Astrocyte (in vitro differentiated cells and primary cell): ENCODE results near the gene ERO1B.
"Not testable (repeated sequence)": the region's sequence is repeated elsewhere in the genome, so short reads cannot be mapped to it uniquely, and the experiment has no call there.

Experiments used
- CTCF ChIP-seq: IDR thresholded peaks from 2 replicates; pipeline ENCODE4 v1.5.1; 2011; ENCODE audit warnings: low read depth, mild to moderate bottlenecking, inconsistent platforms, low read length, moderate library complexity; ENCODE audit not compliant: insufficient read depth
- EZH2 ChIP-seq: IDR thresholded peaks from 2 replicates; pipeline ENCODE4 v1.6.1; 2012; ENCODE audit warnings: mild to moderate bottlenecking, low read length, inconsistent platforms; ENCODE audit not compliant: insufficient read depth

DNA sequence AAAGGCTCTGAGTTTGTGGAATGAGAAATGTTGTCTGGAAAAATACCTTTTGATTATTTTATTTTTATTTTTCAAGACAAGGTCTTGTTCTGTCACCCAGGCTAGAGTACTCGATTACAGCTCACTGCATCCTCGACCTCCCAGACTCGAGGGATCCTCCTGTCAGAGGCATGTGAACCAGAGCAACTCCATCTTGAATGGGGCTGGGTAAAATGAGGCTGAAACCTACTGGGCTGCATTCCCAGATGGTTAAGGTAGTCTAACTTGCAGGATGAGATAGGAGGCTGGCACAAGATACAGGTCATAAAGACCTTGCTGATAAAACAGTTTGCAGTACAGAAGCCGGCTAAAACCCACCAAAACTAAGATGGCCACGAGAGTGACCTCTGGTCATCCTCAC is 32.3 kb upstream of the ERO1B start:
- TF ChIP-seq CTCF, EZH2: not testable (repeated sequence)
